SK-N-SH (cell line): ENCODE results near the gene OXER1. TPM values are rescaled to one million over a fixed set of nuclear protein-coding genes. Genes with fewer than 3 reads are reported as not detected.

Source experiments
- CTCF ChIA-PET: fragments of 300-600, 350-600 bp; formaldehyde crosslinking; extraction: SDS; loops from one replicate; lab custom pipeline; 2021; lab: Yijun Ruan, JAX
- POLR2A ChIA-PET: fragments of 350-600 bp; sonication (Branson Sonifier 250); formaldehyde crosslinking; extraction: SDS; loops from one replicate; lab custom pipeline; 2020; ENCODE audit warnings: antibody characterized with exemption, inconsistent platforms; lab: Yijun Ruan, JAX
- DNase-seq: peaks from one replicate; pipeline ENCODE4 v3.0.0; 2012
- H2AFZ ChIP-seq: fragments of 200-600 bp; sonication (generic); 2 replicates; pipeline ENCODE4 v1.8.1; 2016; ENCODE audit warnings: antibody characterized with exemption, mild to moderate bottlenecking, low read depth
- H3F3A ChIP-seq: fragments of 200-600 bp; sonication (generic); replicated peaks from 2 replicates; pipeline ENCODE3; 2016; ENCODE audit warnings: antibody characterized with exemption, mild to moderate bottlenecking; ENCODE audit not compliant: insufficient read depth
- H3K27ac ChIP-seq, 2 experiments: fragments of 200-500 bp in 1 of 2; fragments of 200-600 bp in 1 of 2; sonication (Bioruptor generic) in 1 of 2; sonication (generic), shearing (Covaris generic) in 1 of 2; 2 replicates each; pipeline versions ENCODE4 v1.5.1 to v1.6.1; 2014 to 2016; ENCODE audit warnings: low read depth in 2 of 2, inconsistent platforms in 1 of 2, low read length in 1 of 2, mild to moderate bottlenecking in 1 of 2, mixed read lengths in 1 of 2
- H3K27me3 ChIP-seq: fragments of 200-600 bp; sonication (generic), shearing (Covaris generic); 2 replicates; pipeline ENCODE4 v1.6.1; 2016; ENCODE audit warnings: mixed run types; ENCODE audit not compliant: insufficient read depth
- H3K36me3 ChIP-seq, 2 experiments: fragments of 200-500 bp in 1 of 2; fragments of 200-600 bp in 1 of 2; sonication (Bioruptor generic) in 1 of 2; sonication (generic) in 1 of 2; replicated peaks in 1 of 2; 2 replicates each; pipeline versions ENCODE3 to v1.5.1; 2014 to 2016; ENCODE audit warnings: low read length in 1 of 2, mild to moderate bottlenecking in 1 of 2; ENCODE audit not compliant: insufficient read depth in 2 of 2, control insufficient read depth in 1 of 2
- H3K4me1 ChIP-seq, 2 experiments: fragments of 200-500 bp in 1 of 2; fragments of 200-600 bp in 1 of 2; sonication (Bioruptor generic) in 1 of 2; sonication (generic), shearing (Covaris generic) in 1 of 2; 2 replicates each; pipeline versions ENCODE4 v1.5.1 to v1.6.1; 2014 to 2016; ENCODE audit warnings: low read depth in 1 of 2, low read length in 1 of 2, mixed run types in 1 of 2; ENCODE audit not compliant: insufficient read depth in 2 of 2, control insufficient read depth in 1 of 2
- H3K4me2 ChIP-seq: fragments of 200-600 bp; sonication (generic), shearing (Covaris generic); 2 replicates; pipeline ENCODE4 v1.6.1; 2017; ENCODE audit warnings: mixed run types
- H3K4me3 ChIP-seq, 2 experiments: fragments of 200-500 bp in 1 of 2; fragments of 200-600 bp in 1 of 2; sonication (Bioruptor generic) in 1 of 2; sonication (generic), shearing (Covaris generic) in 1 of 2; 2 replicates each; pipeline versions ENCODE4 v1.5.1 to v1.8.1; 2014 to 2016; ENCODE audit warnings: low read depth in 2 of 2, inconsistent platforms in 1 of 2, low read length in 1 of 2, mild to moderate bottlenecking in 1 of 2, mixed read lengths in 1 of 2, moderate library complexity in 1 of 2
- H3K79me2 ChIP-seq: fragments of 200-600 bp; sonication (generic); 2 replicates; pipeline ENCODE4 v1.8.1; 2017; ENCODE audit warnings: mild to moderate bottlenecking; ENCODE audit not compliant: insufficient read depth
- H3K9ac ChIP-seq: fragments of 200-600 bp; sonication (generic); 2 replicates; pipeline ENCODE4 v1.6.1; 2017; ENCODE audit warnings: mixed run types
- H3K9me2 ChIP-seq: fragments of 200-600 bp; sonication (generic); 2 replicates; pipeline ENCODE4 v1.6.1; 2017; ENCODE audit warnings: mixed run types
- H3K9me3 ChIP-seq: fragments of 200-600 bp; sonication (generic); 2 replicates; pipeline ENCODE4 v1.6.1; 2017; ENCODE audit warnings: mixed run types, mild to moderate bottlenecking, moderate library complexity
- H4K20me1 ChIP-seq: fragments of 200-600 bp; sonication (generic); 2 replicates; pipeline ENCODE4 v1.6.1; 2017; ENCODE audit warnings: mild to moderate bottlenecking, mixed run types; ENCODE audit not compliant: insufficient read depth
- CTCF ChIP-seq: fragments of 200-600 bp; sonication (generic); IDR thresholded peaks from 2 replicates; pipeline ENCODE4 v1.6.1; 2017; ENCODE audit warnings: antibody characterized with exemption, mild to moderate bottlenecking, moderate library complexity
- ELF1 ChIP-seq: IDR thresholded peaks from 2 replicates; pipeline ENCODE4 v1.4.0; 2012
- EZH2phosphoT487 ChIP-seq: fragments of 200-600 bp; sonication (generic); IDR thresholded peaks from 2 replicates; pipeline ENCODE4 v1.6.1; 2017; ENCODE audit warnings: low read depth, mixed run types, mild to moderate bottlenecking, antibody characterized with exemption, moderate library complexity, borderline replicate concordance
- FOSL2 ChIP-seq: IDR thresholded peaks from 2 replicates; pipeline ENCODE4 v1.4.0; 2012; ENCODE audit warnings: low read depth, mild to moderate bottlenecking, moderate library complexity, borderline replicate concordance
- FOXJ3 ChIP-seq: sonication (generic); formaldehyde crosslinking; IDR thresholded peaks from 2 replicates; pipeline ENCODE4 v1.5.1; 2020; ENCODE audit warnings: mild to moderate bottlenecking, missing genetic modification reagents
- GABPA ChIP-seq: IDR thresholded peaks from 2 replicates; pipeline ENCODE4 v1.4.0; 2012; ENCODE audit warnings: low read depth, mild to moderate bottlenecking
- IRF3 ChIP-seq: fragments of 150-350 bp; IDR thresholded peaks from 2 replicates; pipeline ENCODE4 v1.6.1; 2016; ENCODE audit warnings: mild to moderate bottlenecking, low read depth, low read length
- MEF2A ChIP-seq: IDR thresholded peaks from 2 replicates; pipeline ENCODE4 v1.4.0; 2012; ENCODE audit warnings: low read depth, borderline replicate concordance
- PBX3 ChIP-seq: IDR thresholded peaks from 2 replicates; pipeline ENCODE4; 2012
- POLR2AphosphoS5 ChIP-seq: IDR thresholded peaks from 2 replicates; pipeline ENCODE4 v1.6.1; 2012; ENCODE audit warnings: low read depth, low read length
- RAD21 ChIP-seq: IDR thresholded peaks from 2 replicates; pipeline ENCODE4 v1.6.1; 2012; ENCODE audit warnings: mild to moderate bottlenecking, low read length
- RCOR1 ChIP-seq: fragments of 150-350 bp; IDR thresholded peaks from 2 replicates; pipeline ENCODE4 v1.6.1; 2017; ENCODE audit warnings: antibody characterized with exemption, low read length
- RFX5 ChIP-seq: IDR thresholded peaks from 2 replicates; pipeline ENCODE4 v1.6.1; 2012; ENCODE audit warnings: mild to moderate bottlenecking, improper control_type of control experiment, low read length
- RXRA ChIP-seq: IDR thresholded peaks from 2 replicates; pipeline ENCODE4 v1.4.0; 2012; ENCODE audit warnings: low read depth, mild to moderate bottlenecking, borderline replicate concordance
- TAF1 ChIP-seq: IDR thresholded peaks from 2 replicates; pipeline ENCODE4 v1.6.1; 2012; ENCODE audit warnings: low read depth, mild to moderate bottlenecking, low read length, moderate library complexity, borderline replicate concordance
- TCF12 ChIP-seq: IDR thresholded peaks from 2 replicates; pipeline ENCODE4 v1.4.0; 2012
- TEAD4 ChIP-seq: IDR thresholded peaks from 2 replicates; pipeline ENCODE4 v1.4.0; 2012; ENCODE audit warnings: mild to moderate bottlenecking, borderline replicate concordance; ENCODE audit not compliant: insufficient read depth
- WGBS: methylation state at CpG from one replicate; pipeline ENCODE4 v1.1.6; 2017; ENCODE audit warnings: low lambda C conversion rate; 5-methylcytosine and 5-hydroxymethylcytosine counted together
- polyA plus RNA-seq, 3 experiments: library from polyadenylated mRNA; depleted of rRNA; stranded (reverse); fragments of >200 nt; gene quantifications; 2 replicates each; pipeline ENCODE4 v1.2.3, GENCODE V29; 2012
- TF ChIP-seq, protein P1 (sequence below): IDR thresholded peaks from 2 replicates; pipeline ENCODE4 v1.4.0; 2012; ENCODE audit warnings: low read depth, borderline replicate concordance

OXER1 gene, protein sequence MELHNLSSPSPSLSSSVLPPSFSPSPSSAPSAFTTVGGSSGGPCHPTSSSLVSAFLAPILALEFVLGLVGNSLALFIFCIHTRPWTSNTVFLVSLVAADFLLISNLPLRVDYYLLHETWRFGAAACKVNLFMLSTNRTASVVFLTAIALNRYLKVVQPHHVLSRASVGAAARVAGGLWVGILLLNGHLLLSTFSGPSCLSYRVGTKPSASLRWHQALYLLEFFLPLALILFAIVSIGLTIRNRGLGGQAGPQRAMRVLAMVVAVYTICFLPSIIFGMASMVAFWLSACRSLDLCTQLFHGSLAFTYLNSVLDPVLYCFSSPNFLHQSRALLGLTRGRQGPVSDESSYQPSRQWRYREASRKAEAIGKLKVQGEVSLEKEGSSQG
- not detected in 2 replicates for polyA plus RNA-seq (2012; rRNA removed)
- not detected in 2 replicates for polyA plus RNA-seq (2012; cell fraction: cytosol; rRNA removed)
- polyA plus RNA-seq (2012; cell fraction: nucleus; rRNA removed), result 0.04 TPM in 1 of 2 replicates, not detected in the other

- no peaks in the 10 kb centered on the region for H3K36me3 ChIP-seq
- no peak within 1 kb of the TSS for H3K27ac ChIP-seq
- peak; percentile 36 for DNase-seq
- TF ChIP-seq FOSL2 (no peak), EZH2phosphoT487 (no peak), PBX3 (no peak), POLR2AphosphoS5 (no peak), TCF12 (no peak), MEF2A (no peak), FOXJ3 (CRISPR knock-in tag) (no peak), ELF1 (no peak), IRF3 (no peak), RCOR1 (no peak), GABPA (no peak), RXRA (no peak), RFX5 (no peak), CTCF (no peak), TAF1 (no peak), RAD21 (no peak), TEAD4 (no peak)
- TF ChIP-seq, protein P1, sequence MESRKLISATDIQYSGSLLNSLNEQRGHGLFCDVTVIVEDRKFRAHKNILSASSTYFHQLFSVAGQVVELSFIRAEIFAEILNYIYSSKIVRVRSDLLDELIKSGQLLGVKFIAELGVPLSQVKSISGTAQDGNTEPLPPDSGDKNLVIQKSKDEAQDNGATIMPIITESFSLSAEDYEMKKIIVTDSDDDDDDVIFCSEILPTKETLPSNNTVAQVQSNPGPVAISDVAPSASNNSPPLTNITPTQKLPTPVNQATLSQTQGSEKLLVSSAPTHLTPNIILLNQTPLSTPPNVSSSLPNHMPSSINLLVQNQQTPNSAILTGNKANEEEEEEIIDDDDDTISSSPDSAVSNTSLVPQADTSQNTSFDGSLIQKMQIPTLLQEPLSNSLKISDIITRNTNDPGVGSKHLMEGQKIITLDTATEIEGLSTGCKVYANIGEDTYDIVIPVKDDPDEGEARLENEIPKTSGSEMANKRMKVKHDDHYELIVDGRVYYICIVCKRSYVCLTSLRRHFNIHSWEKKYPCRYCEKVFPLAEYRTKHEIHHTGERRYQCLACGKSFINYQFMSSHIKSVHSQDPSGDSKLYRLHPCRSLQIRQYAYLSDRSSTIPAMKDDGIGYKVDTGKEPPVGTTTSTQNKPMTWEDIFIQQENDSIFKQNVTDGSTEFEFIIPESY, result no peak
- H3K79me2 ChIP-seq, result no peaks in the 10 kb centered on the region
- no peak within 1 kb of the TSS for H3K4me2 ChIP-seq
- ChIA-PET POLR2A (no interaction called here), CTCF (interaction anchor here (0.8 to 1.4 kb wide), 2 partner anchors 10 to 167 kb away, joined by 3 read pairs; no protein-coding TSS in a partner anchor)
- no peak within 1 kb of the TSS for H3K4me3 ChIP-seq
- H3K9me2 ChIP-seq, result no peaks in the 10 kb centered on the region
- H2AFZ ChIP-seq, result no peak within 1 kb of the TSS
- H3F3A ChIP-seq, result no peaks in the 10 kb centered on the region
- no peaks in the 10 kb centered on the region for H4K20me1 ChIP-seq
- no peaks in the 10 kb centered on the region for H3K27me3 ChIP-seq
- no peaks in the 10 kb centered on the region for H3K9me3 ChIP-seq
- H3K9ac ChIP-seq, result no peak within 1 kb of the TSS
- 53% methylated on average over 5 of the region's 5 CpGs for WGBS
- no peaks in the 10 kb centered on the region; a peak in 1 of 4 replicates for H3K4me1 ChIP-seq
Measured at GRCh38 chr2:42764096-42764495, at the start of gene OXER1. OXER1 (minus strand) TSS chr2:42764135; CDS start chr2:42764062, 73 bp downstream.
